Smooth muscle cell of the brain vasculature (primary cell): Measurements from ENCODE around the gene CALHM6.

ENCODE experiments used
- DNase-seq: peaks from one replicate; pipeline ENCODE4 v3.0.0-alpha.2; 2012; ENCODE audit warnings: low read depth, low spot score

Gene CALHM6

DNA sequence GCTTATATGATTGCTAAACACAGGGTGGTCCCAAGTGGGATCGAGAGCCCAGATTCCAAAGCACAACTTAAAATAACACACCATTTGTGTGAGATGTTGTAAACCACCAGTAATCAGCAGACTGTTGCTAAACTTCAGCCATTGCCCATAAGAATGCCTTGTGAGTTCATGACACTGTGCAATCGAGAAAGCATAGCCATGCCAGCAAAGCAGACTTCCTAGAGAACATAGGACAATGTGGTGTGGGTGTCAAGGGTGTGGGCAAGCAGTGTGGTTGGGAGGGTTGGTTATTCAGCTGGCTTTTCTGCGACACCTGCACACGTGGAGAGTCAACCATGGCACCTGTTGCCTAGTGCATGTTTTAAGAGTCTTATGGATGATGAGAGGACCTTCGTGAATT is 16.1 kb upstream of the CALHM6 start:
- no peak for DNase-seq

DNA sequence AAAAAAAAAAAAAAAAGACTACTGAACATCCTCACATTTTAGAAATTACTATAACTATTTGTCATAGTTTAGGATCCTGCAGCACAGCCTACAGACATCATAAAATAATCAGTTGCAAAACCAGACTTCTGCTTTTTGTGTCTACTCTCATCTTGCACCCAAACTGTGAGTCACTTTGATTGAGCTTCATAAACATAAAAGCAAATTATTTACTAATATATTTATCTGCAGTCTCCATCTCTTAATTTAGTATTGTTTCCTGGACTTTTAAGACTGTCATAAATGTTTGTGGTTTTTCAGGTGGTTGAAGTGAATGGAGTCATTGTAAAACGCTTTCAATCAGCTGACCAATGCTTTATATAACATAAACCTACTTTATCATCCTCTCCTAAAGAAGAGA is 14.8 kb upstream of the CALHM6 start:
- DNase-seq: no peak

DNA sequence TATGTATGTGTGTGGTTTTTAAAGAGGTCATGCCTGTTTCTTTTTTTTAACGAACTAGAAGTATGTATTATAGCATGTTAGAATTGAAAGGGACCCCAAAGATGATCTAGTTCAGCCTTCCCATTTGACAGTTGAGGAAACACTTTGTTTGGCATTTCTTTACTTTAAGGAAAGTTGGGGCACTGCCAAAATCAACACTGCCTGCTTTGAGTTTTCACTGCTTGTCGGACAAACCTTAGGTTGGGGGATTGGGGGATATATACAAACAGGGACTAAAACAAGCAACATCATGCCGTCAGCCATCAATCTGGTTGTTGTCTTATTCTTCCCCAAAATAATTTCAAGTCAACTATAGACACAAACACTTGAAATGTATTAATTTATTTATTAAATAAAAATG is 14.1 kb upstream of the CALHM6 start:
- DNase-seq: no peak

DNA sequence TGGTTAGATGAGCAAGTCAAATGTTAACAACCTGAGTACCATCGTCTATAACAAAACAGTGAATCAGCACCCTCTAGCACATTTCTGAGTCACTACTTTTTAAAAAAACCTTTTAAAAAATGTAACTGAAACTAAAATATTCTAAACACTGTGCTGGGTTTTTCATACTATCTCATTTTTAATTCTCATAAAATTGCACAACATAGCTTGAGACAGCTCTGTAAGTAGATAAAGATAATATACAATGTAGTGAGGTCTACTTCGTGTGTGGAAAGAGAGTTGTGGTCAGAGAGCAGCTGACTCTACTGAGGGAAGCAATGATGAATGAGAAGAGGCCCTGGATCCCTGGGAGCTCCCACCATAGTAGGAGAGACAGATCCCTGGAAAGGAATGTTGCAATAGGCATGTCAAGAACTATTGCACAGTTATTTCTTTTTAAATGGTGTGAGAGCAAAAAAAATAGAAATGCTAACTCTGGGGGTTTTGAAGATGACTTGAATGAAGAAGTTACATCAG is 13.6 kb upstream of the CALHM6 start:
- DNase-seq: no peak

DNA sequence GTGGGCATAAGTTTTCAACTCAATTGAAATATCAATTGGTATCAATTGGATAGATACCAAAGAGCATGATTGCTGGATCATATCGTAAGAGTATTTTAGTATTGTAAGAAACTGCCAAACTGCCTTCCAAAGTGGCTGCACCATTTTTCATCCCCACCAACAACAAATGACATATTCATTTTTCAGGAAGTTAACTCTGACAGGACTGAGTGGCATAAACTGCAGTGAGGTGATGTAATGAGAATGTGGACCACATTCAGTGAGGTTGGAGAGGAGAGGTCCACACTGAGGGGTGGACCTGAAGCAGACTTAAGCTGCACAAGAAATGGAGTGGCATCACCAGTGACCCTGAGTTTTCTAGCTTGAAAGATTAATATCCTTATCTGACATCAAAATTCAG is 11.6 kb upstream of the CALHM6 start:
- no peak for DNase-seq

DNA sequence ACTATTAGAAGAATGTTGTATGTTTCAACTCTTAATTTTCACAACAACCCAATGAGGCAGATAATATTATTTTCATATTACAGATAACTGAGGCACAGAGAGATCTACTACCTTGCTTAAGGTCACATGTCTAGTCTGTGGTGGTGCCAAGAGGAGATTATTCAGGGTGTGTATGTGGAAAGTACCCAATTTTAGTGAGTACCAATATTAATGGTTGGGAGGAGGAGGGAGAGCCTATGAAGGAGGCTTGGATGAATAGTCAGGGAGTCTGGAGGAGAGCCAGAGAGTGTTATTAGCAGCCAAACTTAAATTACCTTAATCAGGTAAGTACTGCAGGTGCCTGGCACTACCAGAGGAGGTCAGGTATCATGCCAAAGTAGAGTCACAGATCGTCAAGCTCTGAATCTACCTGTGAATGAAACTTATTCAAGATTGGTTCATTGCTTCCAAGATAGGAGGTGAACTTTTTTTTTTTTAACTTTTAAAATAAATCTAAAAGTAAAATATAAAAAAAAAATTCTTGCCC is 10.9 kb upstream of the CALHM6 start:
- no peak for DNase-seq

DNA sequence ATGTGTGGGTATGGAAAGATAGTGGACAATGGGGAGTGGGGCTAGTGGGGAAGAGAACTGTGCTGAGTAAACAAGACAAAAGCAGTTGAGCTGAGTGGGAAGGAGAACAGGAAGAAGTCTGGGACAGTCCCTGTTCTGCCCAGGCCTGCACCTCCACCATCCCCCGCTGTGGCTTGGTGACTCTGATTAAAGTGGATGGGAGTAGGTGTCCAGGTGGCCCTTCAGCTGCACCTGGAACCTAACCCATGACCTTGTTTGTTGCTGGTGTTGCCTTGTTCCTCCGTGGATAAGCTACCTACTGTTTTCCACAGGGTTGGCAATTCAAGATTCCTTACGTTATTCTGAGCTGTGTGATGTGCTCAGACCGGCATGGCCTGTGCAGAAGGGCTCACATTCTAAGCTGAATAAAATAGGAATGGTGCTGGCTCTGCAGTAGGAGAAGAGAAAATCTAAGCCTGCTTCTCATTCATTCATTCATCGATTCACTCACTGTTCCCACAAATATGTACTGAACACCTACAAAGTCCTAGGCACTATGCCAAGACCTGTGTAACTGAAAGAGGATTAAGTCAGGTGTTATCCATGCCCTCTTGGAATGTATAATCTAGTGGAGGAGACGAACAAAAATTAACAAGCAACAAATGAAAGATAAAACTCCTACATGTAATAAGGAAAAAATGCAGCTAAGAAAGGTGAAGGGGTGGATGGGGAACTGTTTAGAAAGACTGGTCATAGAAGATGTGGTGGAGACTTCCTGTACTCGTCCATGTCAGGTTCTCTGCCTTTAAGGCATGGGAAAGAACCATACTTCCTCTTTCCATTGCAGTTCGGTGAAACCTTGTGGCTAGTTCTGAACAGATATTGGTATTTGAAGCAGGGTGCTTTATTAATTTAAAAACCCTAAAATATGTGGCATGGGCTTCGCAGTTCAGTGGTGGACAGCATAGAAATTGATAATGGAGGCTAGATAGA is 10.1 kb upstream of the CALHM6 start:
- no peak for DNase-seq

DNA sequence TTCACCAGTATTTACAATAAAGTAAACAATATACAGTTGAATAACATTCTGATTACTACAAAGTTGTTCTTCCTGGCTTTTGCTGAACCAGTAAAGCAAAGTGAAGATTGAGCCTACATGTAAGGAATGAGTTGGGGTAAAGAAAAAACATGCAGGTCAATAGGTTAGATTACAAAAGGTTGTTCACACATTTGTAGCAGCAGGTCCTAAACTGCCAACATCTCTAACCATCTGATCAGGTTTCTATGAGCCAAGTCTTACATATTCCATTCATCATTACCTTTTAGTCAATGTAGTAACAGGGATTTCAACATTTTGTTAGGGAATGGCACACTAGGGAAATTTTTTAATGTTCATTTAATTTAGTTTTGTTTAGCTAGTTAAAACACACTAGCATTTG is 9.3 kb upstream of the CALHM6 start:
- no peak for DNase-seq

DNA sequence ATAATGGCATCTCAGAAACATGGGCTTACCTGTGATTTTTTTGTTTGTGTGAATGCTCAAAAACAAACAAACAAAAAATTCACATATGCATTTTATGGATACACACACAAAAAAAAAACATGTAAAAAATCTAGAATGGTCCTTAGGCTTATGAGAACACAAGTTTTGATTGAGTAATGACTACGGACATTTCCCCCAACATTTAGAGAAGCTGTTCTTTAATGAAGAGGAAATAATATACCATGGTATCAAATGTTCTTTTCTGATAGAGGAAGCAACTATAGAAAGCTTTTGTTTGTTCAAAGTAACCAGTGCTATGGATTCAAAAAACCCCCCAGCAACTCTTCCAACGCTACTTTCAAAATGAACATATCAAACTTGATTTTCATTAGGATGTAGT is 8.6 kb upstream of the CALHM6 start:
- DNase-seq: no peak

DNA sequence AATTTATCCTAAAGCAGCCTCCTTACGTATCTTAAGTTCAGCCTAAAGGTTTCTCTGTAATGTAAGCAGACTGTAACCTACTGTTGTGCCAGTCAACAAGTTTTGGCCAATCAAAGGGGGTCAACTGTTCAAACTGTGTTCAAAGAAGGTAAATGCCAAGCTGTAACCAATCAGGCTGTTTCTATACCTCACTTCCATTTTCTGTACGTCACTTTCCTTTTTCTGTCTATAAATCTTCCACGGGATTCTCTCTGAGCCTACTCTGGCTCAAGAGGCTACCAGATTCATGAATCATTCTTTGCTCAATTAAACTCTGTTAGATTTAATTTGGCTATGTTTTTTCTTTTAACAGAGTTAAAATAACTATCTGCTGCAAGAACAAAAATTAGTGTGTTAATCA is 5.1 kb upstream of the CALHM6 start:
- no peak for DNase-seq

DNA sequence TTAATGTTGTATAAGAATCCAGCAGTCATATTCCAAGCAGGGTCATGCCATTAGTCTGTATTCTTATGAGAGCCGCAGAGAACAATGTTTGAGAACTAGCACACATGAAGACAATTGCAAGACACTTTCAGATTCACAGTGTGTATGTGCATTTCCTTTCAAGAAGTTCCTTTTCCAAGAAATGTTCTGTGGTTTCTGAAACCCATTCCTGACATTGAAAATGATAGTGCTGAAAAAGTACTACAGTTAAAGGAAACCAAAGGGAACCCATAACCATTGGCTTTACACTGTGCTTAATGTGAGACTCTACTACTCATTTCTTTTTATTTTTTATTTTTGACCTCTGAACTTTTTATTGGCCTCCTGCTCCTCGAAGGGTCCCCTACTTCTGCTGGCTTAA is 4.2 kb upstream of the CALHM6 start:
- no peak for DNase-seq

DNA sequence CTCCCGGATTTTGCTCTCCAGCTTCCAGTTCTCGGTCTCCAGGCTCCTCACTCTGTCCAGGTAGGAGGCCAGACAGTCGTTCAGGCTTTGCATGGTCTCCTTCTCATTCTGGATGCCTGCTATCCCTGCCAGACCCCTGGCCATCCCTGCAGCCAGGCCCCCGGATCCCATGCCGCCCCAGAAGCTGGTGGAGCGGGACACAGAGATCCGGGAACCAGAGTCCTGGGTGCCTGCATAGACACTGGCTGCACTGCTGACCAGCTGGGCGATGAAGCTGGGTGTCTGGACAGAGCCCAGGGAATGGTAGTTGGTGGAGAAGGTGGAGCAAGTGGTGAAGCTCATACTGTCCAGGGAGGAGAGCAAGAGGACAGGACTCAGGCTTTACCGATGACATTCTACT is 2.9 kb upstream of the CALHM6 start:
- no peak for DNase-seq

DNA sequence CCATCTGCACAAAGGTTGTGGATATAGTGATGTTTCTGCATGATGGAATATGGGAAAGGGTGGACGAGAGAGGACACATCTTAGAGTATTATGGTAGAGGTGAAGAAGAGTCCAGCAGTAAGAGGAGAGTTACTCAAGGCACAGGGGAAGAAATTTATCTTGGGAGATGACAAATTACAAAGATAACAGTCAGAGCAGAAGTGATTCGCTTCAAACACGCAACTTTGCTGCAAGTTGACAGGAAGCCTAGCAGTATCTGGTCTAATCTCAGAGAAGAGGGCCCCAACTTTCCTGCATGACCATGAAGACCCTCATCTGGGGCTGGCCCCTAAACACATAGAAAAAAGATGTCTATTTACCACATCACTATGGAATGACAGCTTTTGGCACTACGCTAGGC is 1.2 kb upstream of the CALHM6 start:
- DNase-seq: no peak

DNA sequence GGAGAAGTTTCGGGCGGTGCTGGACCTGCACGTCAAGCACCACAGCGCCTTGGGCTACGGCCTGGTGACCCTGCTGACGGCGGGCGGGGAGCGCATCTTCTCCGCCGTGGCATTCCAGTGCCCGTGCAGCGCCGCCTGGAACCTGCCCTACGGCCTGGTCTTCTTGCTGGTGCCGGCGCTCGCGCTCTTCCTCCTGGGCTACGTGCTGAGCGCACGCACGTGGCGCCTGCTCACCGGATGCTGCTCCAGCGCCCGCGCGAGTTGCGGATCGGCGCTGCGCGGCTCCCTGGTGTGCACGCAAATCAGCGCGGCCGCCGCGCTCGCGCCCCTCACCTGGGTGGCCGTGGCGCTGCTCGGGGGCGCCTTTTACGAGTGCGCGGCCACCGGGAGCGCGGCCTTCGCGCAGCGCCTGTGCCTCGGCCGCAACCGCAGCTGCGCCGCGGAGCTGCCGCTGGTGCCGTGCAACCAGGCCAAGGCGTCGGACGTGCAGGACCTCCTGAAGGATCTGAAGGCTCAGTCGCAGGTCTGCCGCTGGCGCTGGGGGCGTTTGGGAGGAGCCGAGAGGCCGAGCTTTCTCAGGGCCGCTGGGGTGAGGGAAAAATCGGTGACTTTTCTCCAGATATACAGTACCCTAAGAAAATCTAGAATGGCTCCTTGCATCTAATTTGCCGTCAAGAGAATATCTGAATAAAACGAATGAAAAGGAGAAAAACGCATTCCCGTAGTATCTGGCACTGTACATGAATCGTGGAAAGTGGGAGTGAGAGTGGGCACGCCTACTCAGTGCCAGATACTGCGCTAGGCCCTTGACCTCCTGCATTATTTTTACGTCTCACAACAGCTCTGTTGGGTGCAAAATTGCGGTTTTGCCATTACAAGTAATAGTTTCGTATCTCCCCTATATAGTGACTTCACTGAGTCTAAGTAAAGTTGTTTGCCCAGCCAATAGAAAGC is 1.0 kb downstream of the CALHM6 start:
- no peak for DNase-seq

DNA sequence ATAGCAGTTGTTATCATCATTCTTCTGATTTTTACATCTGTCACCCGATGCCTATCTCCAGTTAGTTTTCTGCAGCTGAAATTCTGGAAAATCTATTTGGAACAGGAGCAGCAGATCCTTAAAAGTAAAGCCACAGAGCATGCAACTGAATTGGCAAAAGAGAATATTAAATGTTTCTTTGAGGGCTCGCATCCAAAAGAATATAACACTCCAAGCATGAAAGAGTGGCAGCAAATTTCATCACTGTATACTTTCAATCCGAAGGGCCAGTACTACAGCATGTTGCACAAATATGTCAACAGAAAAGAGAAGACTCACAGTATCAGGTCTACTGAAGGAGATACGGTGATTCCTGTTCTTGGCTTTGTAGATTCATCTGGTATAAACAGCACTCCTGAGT is 2.1 kb downstream of the CALHM6 start:
- DNase-seq: no peak

DNA sequence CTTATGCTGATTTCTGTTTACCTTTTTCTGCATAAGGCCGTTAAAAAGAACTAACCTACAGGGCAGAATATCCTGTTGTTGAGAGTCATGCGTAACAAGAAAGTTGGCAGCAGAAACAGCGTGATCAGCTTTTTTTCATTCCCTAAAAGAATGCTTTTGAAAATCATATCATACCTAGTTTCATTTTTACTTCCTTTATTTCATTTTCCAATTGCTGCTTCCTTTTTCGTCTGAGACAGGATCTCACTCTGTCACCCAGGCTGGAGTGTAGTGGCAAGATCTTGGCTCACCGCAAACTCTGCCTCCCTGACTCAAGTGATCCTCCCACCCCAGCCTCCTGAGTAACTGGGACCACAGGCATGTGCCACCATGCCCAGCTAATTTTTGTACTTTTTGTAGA is 4.1 kb downstream of the CALHM6 start:
- DNase-seq: no peak

DNA sequence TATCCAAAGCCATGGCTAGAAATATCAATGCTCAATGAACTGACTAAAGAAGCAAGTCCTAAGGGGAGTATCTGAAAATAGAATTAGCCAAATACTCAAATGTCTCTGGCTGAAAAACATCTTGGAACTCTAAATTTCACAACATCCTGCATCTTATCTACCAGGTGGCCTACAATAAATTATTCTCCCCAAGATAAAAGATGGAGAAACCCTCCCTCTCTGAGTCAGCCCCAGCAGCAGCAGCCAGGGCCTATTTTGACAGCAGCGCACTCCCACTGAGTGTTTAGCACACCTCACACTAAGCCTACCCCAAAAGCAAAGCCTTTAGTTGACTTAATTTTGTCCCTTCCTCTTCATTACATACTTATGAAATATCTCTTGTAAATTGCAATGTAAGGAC is 5.9 kb downstream of the CALHM6 start:
- no peak for DNase-seq

DNA sequence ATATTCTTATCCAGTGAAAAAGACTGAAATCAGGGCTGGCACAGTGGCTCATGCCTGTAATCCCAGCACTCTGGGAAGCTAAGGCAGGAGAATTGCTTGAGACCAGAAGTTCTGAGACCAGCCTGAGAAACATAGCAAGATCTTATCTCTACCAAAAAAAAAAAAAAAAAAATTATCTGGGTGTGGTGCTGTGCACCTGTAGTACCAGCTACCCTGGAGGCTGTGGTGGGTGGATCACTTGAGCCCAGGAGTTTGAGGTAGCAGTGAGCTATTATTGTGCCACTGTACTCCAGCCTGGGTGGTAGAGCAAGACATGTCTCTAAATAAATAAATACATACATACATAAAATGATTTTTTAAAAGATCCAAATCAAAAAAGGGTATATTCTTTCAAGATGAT is 6.3 kb downstream of the CALHM6 start:
- DNase-seq: no peak

DNA sequence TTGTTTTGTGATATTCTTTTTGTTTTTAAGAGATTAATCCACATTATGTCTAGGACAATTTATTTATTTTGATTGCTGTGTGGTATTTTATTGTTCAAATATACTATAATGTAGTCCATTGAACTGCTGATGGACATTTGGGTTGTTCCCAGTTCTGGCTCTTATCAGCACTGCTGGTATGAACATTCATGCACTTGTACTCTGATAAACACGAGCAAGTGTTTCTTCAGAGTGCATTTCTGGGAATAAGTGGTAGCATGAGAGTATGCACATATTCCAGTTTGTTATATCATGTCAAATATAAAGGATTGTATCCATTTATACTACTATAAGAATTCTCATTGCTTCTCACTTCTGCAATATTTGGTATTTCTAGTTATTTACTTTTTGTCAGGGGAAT is 7.1 kb downstream of the CALHM6 start:
- DNase-seq: no peak

DNA sequence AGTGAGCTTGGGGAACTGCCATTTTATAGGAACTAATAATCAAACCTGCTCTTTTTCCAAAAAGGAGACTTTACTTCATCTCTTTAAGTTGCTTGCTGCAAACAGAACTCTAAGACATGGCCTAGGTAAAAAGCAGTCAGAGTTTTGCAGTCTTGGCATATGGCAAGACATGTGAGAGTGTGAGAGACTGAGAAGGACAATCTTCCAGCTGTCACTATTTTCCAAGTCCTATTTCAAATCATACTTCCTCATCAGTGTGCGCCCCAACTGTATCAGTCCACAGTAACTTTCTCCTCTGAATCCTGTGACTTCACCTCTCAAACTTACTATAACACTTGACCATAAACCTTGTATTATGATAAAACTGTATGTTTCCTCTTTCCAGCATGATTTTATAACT is 10.4 kb downstream of the CALHM6 start:
- DNase-seq: no peak

DNA sequence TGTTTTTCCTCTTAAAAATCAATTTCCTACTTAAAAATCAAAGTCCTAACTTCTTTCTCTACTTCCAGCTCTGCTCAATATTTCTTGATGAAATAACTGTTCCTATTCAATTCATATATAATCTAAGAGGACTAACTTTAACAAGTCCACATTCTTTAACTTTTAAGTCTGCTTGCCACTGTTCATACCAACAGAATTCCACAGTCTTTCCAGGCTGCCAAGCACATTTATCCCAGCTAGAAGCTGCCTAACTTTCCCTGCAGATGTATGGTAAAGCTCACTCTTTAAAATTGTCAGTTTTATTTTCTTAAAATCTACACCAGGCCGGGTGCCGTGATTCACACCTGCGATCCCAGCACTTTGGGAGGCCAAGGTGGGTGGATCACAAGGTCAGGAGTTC is 11.5 kb downstream of the CALHM6 start:
- DNase-seq: no peak

DNA sequence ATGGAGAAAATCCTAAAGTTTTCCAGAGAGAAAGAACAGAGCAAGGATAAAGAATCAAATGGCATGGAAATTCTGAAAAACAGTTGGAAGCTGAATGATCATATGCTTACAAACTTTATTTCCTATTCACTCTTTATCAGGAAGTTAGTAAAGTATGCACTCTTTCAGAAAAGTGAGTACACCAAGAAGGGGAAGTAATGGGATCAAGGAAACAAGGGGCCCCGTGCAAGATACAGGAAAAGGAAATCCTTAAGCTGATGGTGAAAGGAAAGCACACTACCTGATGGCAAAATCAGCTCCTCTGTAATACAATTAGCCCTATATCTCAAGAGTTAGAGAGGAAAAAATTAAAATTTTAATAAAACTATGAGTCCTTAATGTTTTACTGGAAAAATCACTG is 14.0 kb downstream of the CALHM6 start:
- no peak for DNase-seq
